HG02678 (cell line): Measurements from ENCODE around the gene KLKB1.
"Not testable (repeated sequence)": the region's sequence is repeated elsewhere in the genome, so short reads cannot be mapped to it uniquely, and the experiment has no call there.

Source experiments
- ATAC-seq: cut with Tn5 transposase; IDR thresholded peaks from one replicate; pipeline ENCODE4 v1.9.1; 2021; ENCODE audit warnings: mild to moderate bottlenecking, moderate library complexity; ENCODE audit not compliant: unreplicated experiment

The KLKB1 gene

DNA sequence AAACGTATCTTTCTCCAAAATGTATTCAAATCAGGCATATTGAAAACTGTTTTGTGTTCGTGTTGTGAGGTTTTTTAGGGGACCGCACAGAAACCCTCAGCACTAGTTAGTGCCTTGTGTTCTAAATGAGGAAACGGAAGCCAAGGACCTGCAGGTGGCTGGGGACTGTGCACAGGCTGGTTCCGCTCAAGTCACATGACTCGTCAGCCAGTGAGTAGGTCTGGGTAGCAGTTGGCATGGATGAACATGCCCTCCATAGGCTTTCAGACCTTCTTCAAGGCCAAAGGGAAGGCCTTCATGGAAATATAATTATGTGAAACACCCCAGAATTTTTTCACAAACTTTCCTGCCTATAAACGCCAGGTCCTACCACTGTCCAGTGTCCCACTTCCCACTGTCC is 37.4 kb downstream of the KLKB1 start:
- ATAC-seq: no peak

DNA sequence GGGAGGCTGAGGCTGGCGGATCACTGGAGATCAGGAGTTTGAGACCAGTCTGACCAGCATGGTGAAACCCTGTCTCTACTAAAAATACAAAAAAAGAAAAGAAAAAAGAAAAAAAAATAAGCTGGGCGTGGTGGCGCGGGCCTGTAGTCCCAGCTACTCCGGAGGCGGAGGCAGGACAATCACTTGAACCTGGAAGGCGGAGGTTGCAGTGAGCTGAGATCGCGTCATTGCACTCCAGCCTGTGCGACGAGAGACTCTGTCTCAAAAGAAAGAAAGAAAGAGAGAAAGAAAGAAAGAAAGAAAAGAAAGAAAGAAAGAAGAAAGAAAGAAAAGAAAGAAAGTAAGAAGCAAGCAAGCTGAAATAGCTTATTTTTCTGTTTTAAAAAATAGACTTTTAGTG is 37.9 kb downstream of the KLKB1 start:
- ATAC-seq: not testable (repeated sequence)

DNA sequence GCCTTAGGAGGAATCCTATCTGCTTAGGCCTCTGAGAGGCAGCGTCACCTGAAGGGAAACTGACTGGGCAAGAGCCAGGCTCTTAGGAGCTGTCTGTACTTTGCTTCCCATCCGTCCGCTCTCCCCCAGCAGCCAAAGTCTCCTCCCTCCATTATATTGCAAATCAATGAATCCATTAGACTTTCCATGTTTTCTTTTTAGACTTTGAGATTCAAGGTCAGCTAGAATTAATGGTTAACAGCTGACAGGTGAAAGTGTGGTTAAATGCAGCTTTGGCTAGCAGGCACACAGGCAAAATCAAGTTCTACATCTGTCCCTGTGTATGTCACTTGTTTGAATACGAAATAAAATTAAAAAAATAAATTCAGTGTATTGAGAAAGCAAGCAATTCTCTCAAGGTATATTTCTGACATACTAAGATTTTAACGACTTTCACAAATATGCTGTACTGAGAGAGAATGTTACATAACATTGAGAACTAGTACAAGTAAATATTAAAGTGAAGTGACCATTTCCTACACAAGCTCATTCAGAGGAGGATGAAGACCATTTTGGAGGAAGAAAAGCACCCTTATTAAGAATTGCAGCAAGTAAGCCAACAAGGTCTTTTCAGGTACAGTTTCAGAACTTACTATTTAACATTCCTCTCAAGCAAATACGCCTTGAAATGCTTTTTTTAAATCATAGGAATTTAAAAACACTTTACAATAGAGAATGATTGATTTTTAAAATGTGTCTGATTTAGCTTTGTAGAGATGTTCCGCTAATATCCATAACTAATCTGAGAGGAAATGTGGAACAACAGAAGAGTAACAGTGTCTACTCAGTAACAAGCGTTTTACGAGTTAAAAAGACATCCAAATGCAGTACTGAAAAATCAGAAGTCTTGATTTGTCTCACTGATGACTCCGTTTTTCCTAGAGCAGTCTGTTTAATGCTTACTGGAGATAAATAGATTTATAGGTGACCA is 38.7 kb downstream of the KLKB1 start, which contains the start of gene F11:
Gene F11 (plus strand): TSS at position 507 of the 970 bp plus-strand sequence. CDS start 948 bp downstream, outside the sequence.
- no peak for ATAC-seq

DNA sequence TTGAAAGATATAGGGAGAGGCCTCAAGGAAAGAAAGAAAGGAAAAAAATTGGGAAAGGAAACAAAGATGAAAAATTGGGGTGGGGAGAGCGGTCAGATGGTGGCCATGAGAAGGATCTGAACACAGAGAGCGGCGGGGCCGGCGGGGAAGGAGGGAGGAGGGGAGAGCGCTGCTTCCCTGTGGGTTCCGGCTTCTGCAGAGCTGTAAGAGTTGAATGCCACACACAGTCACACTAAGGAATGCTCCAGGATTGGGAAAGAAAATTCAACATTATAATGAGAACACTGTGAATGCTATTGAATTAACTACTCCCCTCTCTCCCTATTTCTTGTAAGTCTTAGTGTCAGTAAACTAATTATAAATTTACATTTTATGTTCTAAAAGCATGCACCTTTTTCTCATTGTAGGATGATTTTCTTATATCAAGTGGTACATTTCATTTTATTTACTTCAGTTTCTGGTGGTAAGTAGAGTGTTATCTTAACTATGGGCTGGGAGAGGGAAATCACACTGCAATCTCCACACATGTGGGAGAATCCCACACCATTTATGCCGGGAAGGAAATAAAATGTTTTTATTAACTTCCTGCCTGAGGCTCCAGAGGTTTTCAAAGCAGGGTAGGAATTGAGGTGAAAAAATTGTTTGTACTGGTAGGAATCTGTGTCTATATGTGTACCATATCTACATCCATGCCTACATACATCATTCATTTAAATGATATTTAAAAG is 39.6 kb downstream of the KLKB1 start:
- ATAC-seq: no peak

DNA sequence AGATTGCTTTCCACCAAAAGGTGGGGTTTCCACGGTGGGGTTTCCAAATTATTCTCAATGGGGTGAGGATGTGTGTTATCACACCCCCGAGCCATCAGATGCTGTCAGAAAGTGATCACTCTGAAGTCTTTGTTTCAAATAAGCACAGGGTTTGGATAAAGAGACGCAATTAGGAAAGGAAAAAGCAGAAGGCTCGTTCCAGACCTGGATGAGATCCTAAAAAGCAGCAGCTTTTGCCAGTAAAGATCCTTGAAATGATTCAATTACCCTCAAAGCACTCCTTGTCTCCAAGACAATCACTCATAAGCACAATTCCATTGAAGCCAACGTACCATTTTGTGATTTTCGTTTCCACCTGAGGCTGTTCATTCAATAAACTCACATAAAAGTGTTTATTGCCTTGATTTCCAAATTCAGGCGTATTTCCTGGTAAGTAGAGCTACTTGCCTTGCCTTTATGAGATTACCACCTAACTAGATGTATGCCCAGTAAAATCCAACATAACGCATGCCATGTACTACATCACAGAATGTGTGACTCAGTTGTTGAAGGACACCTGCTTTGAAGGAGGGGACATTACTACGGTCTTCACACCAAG is 43.9 kb downstream of the KLKB1 start:
- ATAC-seq: no peak

DNA sequence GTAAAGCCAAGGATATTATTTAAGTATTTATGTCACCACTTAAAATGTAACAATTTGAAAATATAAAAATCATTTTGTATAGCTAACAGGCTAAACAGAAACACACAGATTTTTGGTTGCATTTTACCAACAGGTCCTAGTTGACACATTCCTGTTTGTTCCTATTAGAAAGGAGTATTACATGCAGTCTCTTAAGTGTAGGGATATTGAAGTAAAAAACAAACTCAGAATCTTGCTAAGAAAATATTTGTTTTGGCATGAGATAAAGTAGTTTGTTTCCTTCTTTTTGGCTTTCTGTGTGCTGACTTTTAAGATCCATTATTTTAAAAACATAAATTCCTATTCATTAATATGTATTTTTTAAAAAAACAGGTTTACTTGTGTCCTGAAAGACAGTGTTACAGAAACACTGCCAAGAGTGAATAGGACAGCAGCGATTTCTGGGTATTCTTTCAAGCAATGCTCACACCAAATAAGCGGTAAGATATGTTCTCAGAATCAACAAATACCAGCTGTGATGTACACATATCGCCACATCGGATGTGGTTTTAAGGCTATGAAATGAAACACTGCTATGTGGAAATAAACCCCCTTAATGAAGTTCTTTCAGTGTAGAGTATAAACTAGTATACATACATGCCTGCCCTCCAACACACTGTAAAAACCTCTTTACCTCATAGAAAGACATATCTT is 45.5 kb downstream of the KLKB1 start:
- no peak for ATAC-seq

DNA sequence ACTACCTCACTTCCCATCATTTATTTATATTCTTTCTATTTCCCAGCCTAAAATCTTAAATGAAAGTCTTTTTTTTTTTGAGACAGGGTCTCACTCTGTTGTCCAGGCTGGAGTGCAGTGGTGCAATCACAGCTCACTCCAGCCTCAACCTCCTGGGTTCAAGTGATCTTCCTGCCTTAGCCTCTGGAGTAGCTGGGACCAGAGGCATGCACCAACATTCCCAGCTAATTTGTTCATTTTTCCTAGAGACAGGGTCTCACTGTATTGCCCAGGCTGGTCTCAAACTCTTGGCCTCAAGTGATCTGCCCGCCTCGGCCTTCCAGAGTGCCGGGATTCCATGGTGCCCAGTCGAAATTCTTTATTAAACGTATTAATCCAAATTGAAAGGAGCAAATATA is 46.1 kb downstream of the KLKB1 start:
- not testable (repeated sequence) for ATAC-seq

DNA sequence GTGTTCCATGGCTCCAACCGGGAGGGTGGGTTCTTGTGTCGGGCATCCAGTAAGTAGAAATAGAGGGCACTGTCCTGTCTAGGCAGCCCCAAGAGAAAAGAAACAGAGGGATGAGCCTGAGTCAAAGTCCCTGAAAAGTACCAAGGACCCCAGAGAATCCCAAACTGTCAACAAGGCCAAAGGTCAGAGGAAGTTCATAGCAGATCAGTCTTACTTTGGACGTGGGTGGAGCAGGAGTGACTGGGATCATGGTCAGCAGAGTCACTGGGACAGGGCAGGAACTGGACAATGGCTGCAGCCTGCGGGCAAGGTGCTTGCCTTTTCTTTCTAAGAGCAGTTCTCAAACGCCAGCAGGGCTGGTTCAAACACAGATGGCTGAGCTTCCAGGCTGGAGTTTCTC is 56.0 kb downstream of the KLKB1 start:
- ATAC-seq: no peak

DNA sequence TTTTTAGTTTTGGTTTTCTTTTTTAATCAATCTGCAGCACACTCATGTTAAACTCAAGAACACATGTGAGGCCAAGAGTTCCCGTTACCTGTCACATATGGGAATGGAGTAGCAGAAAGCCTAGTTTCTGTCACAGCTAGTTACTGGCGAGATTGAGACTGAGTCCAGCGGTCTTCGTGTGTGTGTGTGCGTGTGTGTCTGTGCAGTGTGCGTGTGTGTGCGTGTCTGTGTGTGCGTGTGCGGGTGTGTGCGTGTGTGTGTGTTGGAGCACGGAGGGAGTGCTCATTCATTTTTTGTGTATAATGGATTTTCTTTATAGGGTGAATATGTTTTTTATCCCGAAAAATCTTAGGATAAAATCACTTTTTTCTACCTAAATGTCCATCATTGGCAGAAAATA is 57.8 kb downstream of the KLKB1 start:
- ATAC-seq: no peak

DNA sequence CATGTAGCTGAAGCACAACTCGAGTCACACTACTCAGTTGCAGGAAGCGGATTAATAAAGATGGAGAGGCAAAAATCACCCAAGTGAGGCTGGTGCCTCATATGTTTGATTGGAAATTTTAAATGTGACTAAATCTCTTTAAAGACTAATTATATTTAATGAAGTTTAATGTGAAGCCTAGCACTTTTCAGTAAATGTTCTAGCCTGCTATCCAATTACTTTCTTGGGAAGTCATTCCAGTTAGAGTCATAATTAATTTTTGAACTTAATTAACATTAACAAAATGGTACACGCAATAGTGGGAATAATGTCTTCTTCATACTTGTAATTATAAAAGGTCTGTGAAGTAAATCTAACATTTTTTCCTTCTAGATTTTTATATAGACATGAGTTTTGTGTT is 59.3 kb downstream of the KLKB1 start:
- ATAC-seq: no peak

DNA sequence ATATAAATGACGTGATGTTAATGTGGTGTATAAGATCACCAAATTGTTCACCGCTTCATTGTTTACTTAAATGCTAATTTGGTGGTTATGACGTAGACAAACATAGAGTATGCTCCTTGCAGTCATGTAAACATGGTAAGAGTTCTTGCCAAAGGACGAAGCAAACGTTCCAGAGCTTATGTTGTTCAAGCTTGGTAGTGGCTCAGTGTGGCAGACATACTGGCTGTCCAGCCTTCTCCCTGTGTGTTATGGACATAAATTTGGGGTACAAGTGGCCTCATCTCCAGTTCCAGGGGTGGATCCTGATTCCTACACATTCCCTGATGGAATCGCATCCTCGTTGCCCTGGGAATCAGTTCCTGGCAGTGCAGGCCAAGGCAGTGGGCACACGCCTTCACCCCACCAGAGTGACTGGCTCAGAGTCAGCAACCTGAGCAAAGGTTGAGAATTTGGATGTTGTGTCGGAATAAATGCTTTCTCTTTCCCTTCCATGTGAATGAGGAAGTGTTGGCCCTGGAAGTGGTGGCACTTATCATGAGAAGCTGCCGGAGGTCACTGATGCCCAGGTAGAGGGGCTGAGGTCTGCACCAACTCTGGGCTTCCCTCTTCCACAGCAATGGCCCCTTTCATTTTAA is 64.1 kb downstream of the KLKB1 start:
- ATAC-seq: no peak

DNA sequence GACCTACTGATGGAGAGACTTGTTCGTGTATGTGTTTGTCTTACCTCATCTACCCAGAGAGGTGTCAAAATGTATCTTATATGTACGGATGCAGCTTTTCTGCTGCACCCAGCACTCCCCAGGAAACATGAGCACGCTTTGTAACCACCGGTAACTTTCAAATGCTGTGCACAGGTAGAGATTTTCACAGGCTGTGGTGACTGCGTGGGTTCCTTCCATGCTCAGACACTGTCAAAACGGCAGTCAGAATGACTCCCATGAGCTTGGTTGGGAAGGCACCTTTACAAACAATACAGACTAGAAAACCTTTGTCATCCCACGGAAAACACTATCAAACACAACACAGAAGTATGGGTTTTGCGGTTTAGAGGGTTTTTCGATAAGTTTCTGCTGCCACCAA is 66.9 kb downstream of the KLKB1 start:
- no peak for ATAC-seq

DNA sequence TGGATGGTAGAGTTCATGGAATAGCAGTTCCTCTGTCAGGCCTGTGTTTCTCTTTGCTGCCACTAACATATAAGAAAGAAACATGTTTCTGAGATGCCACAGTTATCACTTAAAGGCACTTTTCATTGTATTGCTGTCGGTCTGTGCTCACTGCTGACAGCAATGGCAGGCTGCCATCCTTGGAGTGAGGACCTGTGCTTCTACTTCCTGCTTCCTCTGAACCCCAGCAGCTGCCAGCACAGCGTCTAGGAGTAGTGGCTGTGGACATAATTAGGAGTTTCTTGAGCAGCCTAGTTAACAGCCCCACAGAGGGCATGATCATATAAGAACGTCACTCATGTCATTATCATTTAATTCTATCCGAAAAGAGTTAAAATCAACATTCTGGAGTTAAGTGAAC is 69.2 kb downstream of the KLKB1 start:
- ATAC-seq: no peak

DNA sequence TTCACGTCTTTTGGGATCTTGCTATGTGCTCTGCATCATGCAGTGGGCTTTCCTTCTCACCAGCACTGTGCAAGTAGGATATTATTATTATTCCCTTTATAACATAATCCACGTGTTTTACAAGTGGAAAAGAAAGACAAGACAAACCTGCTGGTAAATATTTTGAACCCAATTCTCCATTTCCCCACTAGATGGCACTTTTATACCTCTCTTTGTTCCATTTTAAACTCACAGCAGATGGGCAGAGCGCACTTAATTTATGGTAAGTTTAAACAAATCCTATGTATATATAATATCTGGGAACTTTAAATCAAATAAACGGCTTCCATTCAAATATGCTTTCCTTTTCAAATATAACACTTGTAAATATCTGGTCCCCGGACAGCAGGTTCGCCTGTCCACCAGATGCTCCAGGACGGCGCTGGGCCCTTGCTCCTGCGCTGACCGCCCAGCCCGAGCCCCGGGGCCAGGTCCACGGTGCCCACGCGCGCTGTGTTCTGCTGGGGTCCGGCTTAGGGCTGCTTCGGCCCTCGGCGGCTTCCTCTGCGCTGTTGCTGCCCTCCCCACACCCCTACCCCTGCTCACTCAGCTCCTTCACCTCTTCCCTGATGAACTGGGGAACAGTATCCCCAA is 69.8 kb downstream of the KLKB1 start:
- ATAC-seq: no peak

DNA sequence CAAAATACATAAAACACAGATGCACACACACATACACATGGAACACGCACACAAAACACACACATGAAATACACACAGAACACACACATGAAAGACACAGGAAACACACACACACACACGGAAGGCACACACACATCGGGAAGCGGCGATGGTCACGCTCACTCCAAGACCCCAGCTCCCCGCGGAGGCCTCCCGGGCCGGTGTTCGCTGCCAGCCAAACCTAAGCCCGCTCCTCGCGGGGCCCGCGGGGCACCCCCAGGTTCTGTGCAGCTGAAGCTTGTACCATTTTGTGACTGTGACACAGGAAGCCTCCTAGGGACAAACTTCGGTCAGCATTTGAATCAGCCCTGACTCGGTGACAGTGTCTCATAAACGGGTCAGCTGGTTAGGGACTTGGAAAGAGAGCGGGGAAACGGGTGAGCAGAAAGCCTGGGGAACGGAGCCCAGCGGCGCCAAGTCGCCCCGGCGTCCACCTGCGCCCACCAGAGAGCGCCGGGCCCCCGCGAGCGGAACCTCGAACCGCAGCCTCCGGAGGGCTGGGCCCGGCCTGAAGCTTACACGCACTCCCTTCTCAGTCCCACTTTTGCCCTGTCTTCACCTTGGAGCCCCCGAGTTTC is 70.8 kb downstream of the KLKB1 start:
- ATAC-seq: no peak

DNA sequence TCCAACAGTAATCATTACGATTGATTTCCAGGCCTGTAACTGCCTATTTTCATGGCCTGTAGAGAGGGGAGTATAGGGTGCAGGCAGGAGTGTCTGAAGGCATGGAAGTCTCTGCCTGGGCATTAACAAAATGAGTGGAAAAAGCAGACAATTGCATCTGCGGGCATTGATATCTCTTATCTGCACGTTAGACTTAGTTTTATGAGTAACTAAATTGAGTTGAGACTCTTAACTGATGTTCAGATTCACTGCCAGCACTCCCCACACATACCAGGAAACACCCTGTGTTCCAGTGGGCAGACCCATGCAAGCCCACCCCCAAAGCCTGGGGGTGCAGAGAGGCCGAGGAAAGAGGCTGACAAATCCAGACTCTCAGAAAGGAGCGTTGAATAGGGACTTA is 72.0 kb downstream of the KLKB1 start:
- no peak for ATAC-seq

DNA sequence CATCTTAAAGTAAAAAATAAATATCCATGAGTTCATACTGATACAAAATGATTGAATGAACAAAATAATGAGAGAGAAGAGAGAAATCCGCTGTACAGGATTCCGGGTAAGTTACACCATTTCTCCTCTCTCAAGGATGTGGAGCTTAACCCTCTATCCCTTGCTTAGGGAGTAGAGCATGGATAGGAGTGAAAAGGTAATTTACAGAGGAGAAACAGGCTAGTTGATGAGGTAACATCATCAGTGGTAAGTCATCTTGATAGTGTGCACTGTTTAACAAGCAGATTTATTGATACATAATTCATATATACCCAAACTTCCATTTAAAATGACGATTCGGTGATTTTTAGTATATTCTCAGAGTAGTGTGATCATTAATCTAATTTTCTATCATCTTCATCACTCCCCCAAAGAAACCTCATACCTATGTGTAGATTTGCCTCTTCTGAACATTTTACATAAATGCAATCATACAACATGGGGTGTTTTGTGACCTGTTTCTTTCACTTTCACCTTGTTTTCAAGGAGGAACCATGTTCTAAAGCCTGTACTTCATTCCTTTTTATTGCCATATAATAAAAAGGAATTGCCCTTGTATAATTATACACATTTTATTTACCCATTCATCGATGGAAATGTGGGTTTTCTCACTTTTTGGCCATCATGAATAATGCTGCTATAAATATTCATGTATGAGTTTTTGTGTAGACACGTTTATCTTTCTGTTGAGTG is 73.5 kb downstream of the KLKB1 start:
- no peak for ATAC-seq

DNA sequence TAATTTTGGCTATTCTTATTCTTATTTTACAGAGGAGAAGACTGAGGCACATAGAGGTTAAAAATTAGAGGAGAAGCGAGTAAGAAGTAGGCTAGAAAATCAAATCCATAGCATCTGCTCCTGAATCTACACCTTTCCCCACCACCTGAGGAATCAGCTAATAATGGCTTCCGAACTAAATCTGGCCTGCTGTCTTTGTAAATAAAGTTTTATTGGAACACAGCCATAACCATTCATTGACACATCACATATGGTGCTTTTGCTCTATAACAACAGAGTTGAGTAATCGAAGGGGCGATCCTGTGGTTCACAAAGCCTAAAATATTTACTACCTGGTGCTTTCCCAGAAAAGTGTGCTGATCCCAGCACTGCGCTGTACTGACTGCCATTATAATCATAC is 76.9 kb downstream of the KLKB1 start:
- no peak for ATAC-seq
